NCI-H2227 (cell line): ENCODE data around the gene HPSE2.

ENCODE experiments used
- DNase-seq: peaks from one replicate; lab custom pipeline; 2025; ENCODE audit not compliant: unreplicated experiment; lab: John Stamatoyannopoulos, UW

The HPSE2 gene

GRCh38 chr10:98696516-98696915 lies 539.1 kb downstream of the HPSE2 start:
- DNase-seq, result no peak

- no peak for DNase-seq
These were observed 540.8 kb downstream of the HPSE2 start for GRCh38 chr10:98694883-98695282.

- no peak for DNase-seq
These were observed 541.6 kb downstream of the HPSE2 start for GRCh38 chr10:98694014-98694413.

GRCh38 chr10:98687685-98688084 lies 548.0 kb downstream of the HPSE2 start:
- no peak for DNase-seq

- DNase-seq, result no peak
These were observed 551.4 kb downstream of the HPSE2 start for GRCh38 chr10:98684019-98684899.

- no peak for DNase-seq
These were observed 558.8 kb downstream of the HPSE2 start for GRCh38 chr10:98676895-98677294.

- no peak for DNase-seq
These were observed 559.8 kb downstream of the HPSE2 start for GRCh38 chr10:98675902-98676301.

- no peak for DNase-seq
These were observed 562.4 kb downstream of the HPSE2 start for GRCh38 chr10:98673171-98673782.

GRCh38 chr10:98667081-98667480 lies 568.6 kb downstream of the HPSE2 start:
- DNase-seq, result no peak

- DNase-seq, result no peak
These were observed 569.4 kb downstream of the HPSE2 start for GRCh38 chr10:98666276-98666675.

- no peak for DNase-seq
These were observed 571.2 kb downstream of the HPSE2 start for GRCh38 chr10:98664329-98665042.

GRCh38 chr10:98659951-98660350 lies 575.7 kb downstream of the HPSE2 start:
- DNase-seq, result no peak

GRCh38 chr10:98655492-98655891 lies 580.2 kb downstream of the HPSE2 start:
- DNase-seq, result no peak

- DNase-seq, result no peak
These were observed 586.5 kb downstream of the HPSE2 start for GRCh38 chr10:98649170-98649569.

- DNase-seq, result no peak
These were observed 588.4 kb downstream of the HPSE2 start for GRCh38 chr10:98646998-98647917.

GRCh38 chr10:98644466-98644865 lies 591.2 kb downstream of the HPSE2 start:
- no peak for DNase-seq

- DNase-seq, result no peak
These were observed 593.4 kb downstream of the HPSE2 start for GRCh38 chr10:98642281-98642680.

GRCh38 chr10:98638920-98639319 lies 596.7 kb downstream of the HPSE2 start:
- no peak for DNase-seq

GRCh38 chr10:98636921-98637329 lies 598.7 kb downstream of the HPSE2 start:
- DNase-seq, result no peak

- DNase-seq, result no peak
These were observed 603.0 kb downstream of the HPSE2 start for GRCh38 chr10:98632456-98633150.
